ENCODE measurements around the gene CRYL1.

GRCh38 chr13:20436505-20436904 is 89.2 kb downstream of the CRYL1 start:
- TF ChIP-seq POLR2A (IDR thresholded peaks at IDR 0.05; ENCODE audit: borderline replicate concordance, extremely low read depth, insufficient read depth, insufficient read length): no peak
- no peak for TF ChIP-seq CTCF (IDR thresholded peaks at IDR 0.05 in 2 of 3, conservative IDR thresholded peaks at IDR 0.05 in 1 of 3; ENCODE audit: borderline replicate concordance in 1 of 3, insufficient read depth in 1 of 3, low read depth in 2 of 3, low read length in 2 of 3)
- TF ChIP-seq POLR2AphosphoS5 (IDR thresholded peaks at IDR 0.05; ENCODE audit: low read depth, low read length): no peak
- no peak for TF ChIP-seq EZH2 (IDR thresholded peaks at IDR 0.05)
- no peak for TF ChIP-seq FOSL1 (IDR thresholded peaks at IDR 0.05; ENCODE audit: low read depth)
- TF ChIP-seq CBX3 (IDR thresholded peaks at IDR 0.05; ENCODE audit: low read depth): no peak
- TF ChIP-seq ZNF274 (IDR thresholded peaks at IDR 0.05; ENCODE audit: low read depth, low read length): no peak
- TF ChIP-seq EZH2phosphoT487 (IDR thresholded peaks at IDR 0.05; ENCODE audit: borderline replicate concordance): no peak
- no peak for TF ChIP-seq MAX (IDR thresholded peaks at IDR 0.05)
- no peak for TF ChIP-seq CEBPB (IDR thresholded peaks at IDR 0.05; ENCODE audit: low read depth)
- TF ChIP-seq YY1 (IDR thresholded peaks at IDR 0.05; ENCODE audit: extremely low read depth, insufficient replicate concordance, low read depth, low read length): no peak

Data from HCT116 (cell line).